Natural killer cell treated with Interleukin-12 subunit alpha and Interleukin-12 subunit beta and Interleukin-15 and Interleukin-18, amount 100 ng/mL, for 72 hours (primary cell): ENCODE data around the gene CNR2. TPM values are rescaled to one million over a fixed set of nuclear protein-coding genes. Genes with fewer than 3 reads are reported as not detected.
A peak's percentile ranks its signal among the peaks of the same experiment; 100 is the strongest.

Experiments used
- ATAC-seq, 2 donors: fragments of 150-1000 bp; cut with Tn5 transposase in 1 of 2; sonication (Bioruptor Pico), chemical (Tn5 transposase) in 1 of 2; 2 replicates each; pipeline ENCODE4 v1.10.0; 2021
- DNase-seq: peaks from one replicate; pipeline ENCODE4 v3.0.0; 2022; ENCODE audit warnings: low spot score
- H3K27ac Mint-ChIP-seq, 2 donors: 1 replicate in 1 of 2; 2 replicates in 1 of 2; pipeline ENCODE4 v1.8.0; 2022; ENCODE audit warnings: mixed read lengths in 2 of 2, mild to moderate bottlenecking in 1 of 2, moderate library complexity in 1 of 2
- H3K27me3 Mint-ChIP-seq, 2 donors: 1 replicate in 1 of 2; 2 replicates in 1 of 2; pipeline ENCODE4 v1.8.0; 2022; ENCODE audit warnings: mixed read lengths in 2 of 2
- H3K36me3 Mint-ChIP-seq: one replicate; pipeline ENCODE4 v1.8.0; 2022; ENCODE audit warnings: mixed read lengths
- H3K4me1 Mint-ChIP-seq, 2 donors: 1 replicate in 1 of 2; 2 replicates in 1 of 2; pipeline ENCODE4 v1.8.0; 2022; ENCODE audit warnings: low read depth in 2 of 2, mixed read lengths in 2 of 2, mild to moderate bottlenecking in 1 of 2
- H3K4me3 Mint-ChIP-seq: one replicate; pipeline ENCODE4 v1.8.0; 2022; ENCODE audit warnings: mixed read lengths
- H3K9me3 Mint-ChIP-seq: 2 replicates; pipeline ENCODE4 v1.8.0; 2022; ENCODE audit warnings: mixed read lengths
- total RNA-seq, 2 donors: library from RNA; stranded (reverse); gene quantifications; one replicate each; pipeline ENCODE4 v1.2.3, GENCODE V29; 2022

Gene CNR2
- total RNA-seq, 2 donors from 2014 or later = 2.1 to 3.8 TPM

GRCh38 chr1:23885222-23885621 is 27.9 kb downstream of the CNR2 start:
- no peak for ATAC-seq
- H3K4me3 Mint-ChIP-seq = no peak overlapping the region

GRCh38 chr1:23882746-23883145 is 30.4 kb downstream of the CNR2 start:
- H3K27ac Mint-ChIP-seq = no peak overlapping the region
- DNase-seq = no peak
- no peak for ATAC-seq
- H3K9me3 Mint-ChIP-seq = peaks cover 3% of the 10 kb centered on the region
- H3K4me3 Mint-ChIP-seq = no peak overlapping the region
- no peaks in the 10 kb centered on the region for H3K27me3 Mint-ChIP-seq
- peaks cover 19% of the 10 kb centered on the region for H3K36me3 Mint-ChIP-seq
- H3K4me1 Mint-ChIP-seq = no peaks in the 10 kb centered on the region

More at GRCh38 chr1:23885222-23885621, 27.9 kb downstream of the CNR2 start:
- Mint-ChIP-seq H3K27ac (no peak overlapping the region), H3K36me3 (no peaks in the 10 kb centered on the region), H3K27me3 (peaks cover 0 to 3% of the 10 kb centered on the region in 2 donors), H3K4me1 (peaks cover 0 to 5% of the 10 kb centered on the region in 2 donors), H3K9me3 (no peaks in the 10 kb centered on the region)
- no peak for DNase-seq

- no peak overlapping the region for H3K27ac Mint-ChIP-seq
- no peaks in the 10 kb centered on the region for H3K27me3 Mint-ChIP-seq
- H3K36me3 Mint-ChIP-seq = peaks cover 21% of the 10 kb centered on the region
- no peaks in the 10 kb centered on the region for H3K4me1 Mint-ChIP-seq
- peaks cover 3% of the 10 kb centered on the region for H3K9me3 Mint-ChIP-seq
- ATAC-seq (no peak), DNase-seq (no peak)
- H3K4me3 Mint-ChIP-seq = no peak overlapping the region
These were observed 33.4 kb downstream of the CNR2 start for GRCh38 chr1:23879809-23880208.

- DNase-seq (no peak), ATAC-seq (no peak)
- no peaks in the 10 kb centered on the region for H3K27me3 Mint-ChIP-seq
- no peaks in the 10 kb centered on the region for H3K4me1 Mint-ChIP-seq
- no peak overlapping the region for H3K27ac Mint-ChIP-seq
- peaks cover 21% of the 10 kb centered on the region for H3K36me3 Mint-ChIP-seq
- no peak overlapping the region for H3K4me3 Mint-ChIP-seq
- H3K9me3 Mint-ChIP-seq = peaks cover 3% of the 10 kb centered on the region
These were observed 34.5 kb downstream of the CNR2 start for GRCh38 chr1:23878668-23879067.

- peaks cover 3% of the 10 kb centered on the region for H3K9me3 Mint-ChIP-seq
- H3K4me1 Mint-ChIP-seq = no peaks in the 10 kb centered on the region
- ATAC-seq (no peak), DNase-seq (no peak)
- no peak overlapping the region for H3K27ac Mint-ChIP-seq
- H3K27me3 Mint-ChIP-seq = no peaks in the 10 kb centered on the region
- H3K36me3 Mint-ChIP-seq = peaks cover 21% of the 10 kb centered on the region
- no peak overlapping the region for H3K4me3 Mint-ChIP-seq
These were observed 37.8 kb downstream of the CNR2 start for GRCh38 chr1:23875382-23875781.

GRCh38 chr1:23872421-23872820 is 40.7 kb downstream of the CNR2 start:
- Mint-ChIP-seq H3K27ac (no peak overlapping the region), H3K4me3 (no peak overlapping the region), H3K27me3 (peaks cover 4 to 8% of the 10 kb centered on the region in 2 donors), H3K9me3 (no peaks in the 10 kb centered on the region), H3K36me3 (no peaks in the 10 kb centered on the region), H3K4me1 (peaks cover 14 to 15% of the 10 kb centered on the region in 2 donors)
- ATAC-seq (no peak), DNase-seq (no peak)

- no peaks in the 10 kb centered on the region for H3K9me3 Mint-ChIP-seq
- DNase-seq = no peak
- ATAC-seq = no peak
- H3K4me3 Mint-ChIP-seq = peak overlapping the region; percentile 84
- H3K36me3 Mint-ChIP-seq = no peaks in the 10 kb centered on the region
- H3K4me1 Mint-ChIP-seq = peaks cover 29 to 33% of the 10 kb centered on the region in 2 donors
- peaks cover 4 to 8% of the 10 kb centered on the region in 2 donors for H3K27me3 Mint-ChIP-seq
- peak overlapping the region; percentile 65 to 91 for H3K27ac Mint-ChIP-seq
These were observed 44.1 kb downstream of the CNR2 start for GRCh38 chr1:23869051-23869450.

- DNase-seq (no peak), ATAC-seq (peak in 1 of 2 donors; percentile 0)
- Mint-ChIP-seq H3K4me3 (peak overlapping the region; percentile 84), H3K27me3 (peaks cover 4 to 8% of the 10 kb centered on the region in 2 donors), H3K27ac (peak overlapping the region; percentile 65 to 91), H3K4me1 (peaks cover 29 to 33% of the 10 kb centered on the region in 2 donors), H3K9me3 (no peaks in the 10 kb centered on the region), H3K36me3 (no peaks in the 10 kb centered on the region)
These were observed 44.6 kb downstream of the CNR2 start for GRCh38 chr1:23868557-23869016.

- Mint-ChIP-seq H3K9me3 (no peaks in the 10 kb centered on the region), H3K27ac (peak within 1 kb of the TSS; percentile 65 to 91), H3K4me1 (peaks cover 29 to 33% of the 10 kb centered on the region in 2 donors), H3K36me3 (no peaks in the 10 kb centered on the region), H3K27me3 (peaks cover 4 to 8% of the 10 kb centered on the region in 2 donors), H3K4me3 (peak within 1 kb of the TSS; percentile 84)
- DNase-seq (peak; percentile 95), ATAC-seq (peak; percentile 99 to 100)
These were observed 45.1 kb downstream of the CNR2 start, which contains the start of gene FUCA1 for GRCh38 chr1:23867895-23868556. FUCA1 (minus strand) TSS chr1:23868290; CDS start chr1:23868286, 4 bp downstream.

GRCh38 chr1:23867542-23867894 is 45.6 kb downstream of the CNR2 start:
- Mint-ChIP-seq H3K9me3 (no peaks in the 10 kb centered on the region), H3K4me3 (peak overlapping the region; percentile 84), H3K36me3 (no peaks in the 10 kb centered on the region), H3K4me1 (peaks cover 29 to 33% of the 10 kb centered on the region in 2 donors), H3K27ac (peak overlapping the region in 1 of 2 donors; percentile 65), H3K27me3 (peaks cover 4 to 8% of the 10 kb centered on the region in 2 donors)
- ATAC-seq (no peak), DNase-seq (no peak)

- peaks cover 4 to 8% of the 10 kb centered on the region in 2 donors for H3K27me3 Mint-ChIP-seq
- H3K36me3 Mint-ChIP-seq = no peaks in the 10 kb centered on the region
- H3K27ac Mint-ChIP-seq = no peak overlapping the region
- no peaks in the 10 kb centered on the region for H3K9me3 Mint-ChIP-seq
- DNase-seq (no peak), ATAC-seq (no peak)
- peak overlapping the region; percentile 42 for H3K4me3 Mint-ChIP-seq
- peaks cover 29 to 33% of the 10 kb centered on the region in 2 donors for H3K4me1 Mint-ChIP-seq
These were observed 47.6 kb downstream of the CNR2 start for GRCh38 chr1:23865543-23865930.

- H3K4me3 Mint-ChIP-seq = peak overlapping the region; percentile 42
- DNase-seq (no peak), ATAC-seq (no peak)
- peaks cover 4 to 8% of the 10 kb centered on the region in 2 donors for H3K27me3 Mint-ChIP-seq
- H3K4me1 Mint-ChIP-seq = peaks cover 29 to 33% of the 10 kb centered on the region in 2 donors
- H3K9me3 Mint-ChIP-seq = no peaks in the 10 kb centered on the region
- no peak overlapping the region for H3K27ac Mint-ChIP-seq
- no peaks in the 10 kb centered on the region for H3K36me3 Mint-ChIP-seq
These were observed 48.2 kb downstream of the CNR2 start for GRCh38 chr1:23864801-23865542.

- no peak overlapping the region for H3K4me3 Mint-ChIP-seq
- H3K9me3 Mint-ChIP-seq = no peaks in the 10 kb centered on the region
- no peak overlapping the region for H3K27ac Mint-ChIP-seq
- DNase-seq (no peak), ATAC-seq (no peak)
- H3K27me3 Mint-ChIP-seq = no peaks in the 10 kb centered on the region
- peaks cover 16 to 21% of the 10 kb centered on the region in 2 donors for H3K4me1 Mint-ChIP-seq
- H3K36me3 Mint-ChIP-seq = no peaks in the 10 kb centered on the region
These were observed 50.5 kb downstream of the CNR2 start for GRCh38 chr1:23862640-23863039.

GRCh38 chr1:23854568-23854967 is 58.6 kb downstream of the CNR2 start:
- DNase-seq = no peak
- no peaks in the 10 kb centered on the region for H3K9me3 Mint-ChIP-seq
- H3K4me3 Mint-ChIP-seq = no peak overlapping the region
- no peaks in the 10 kb centered on the region for H3K36me3 Mint-ChIP-seq
- H3K4me1 Mint-ChIP-seq = peaks cover 0 to 4% of the 10 kb centered on the region in 2 donors
- peak overlapping the region in 1 of 2 donors; percentile 26 for H3K27ac Mint-ChIP-seq
- H3K27me3 Mint-ChIP-seq = no peaks in the 10 kb centered on the region
- no peak for ATAC-seq
